Astrocyte (in vitro differentiated cells and primary cell): ENCODE measurements around the gene HERC2.
"Not testable (repeated sequence)": the region's sequence is repeated elsewhere in the genome, so short reads cannot be mapped to it uniquely, and the experiment has no call there.

ENCODE experiments used
- EZH2 ChIP-seq: IDR thresholded peaks from 2 replicates; pipeline ENCODE4 v1.6.1; 2012; ENCODE audit warnings: mild to moderate bottlenecking, low read length, inconsistent platforms; ENCODE audit not compliant: insufficient read depth
- TF ChIP-seq, protein P1 (sequence below): IDR thresholded peaks from 2 replicates; pipeline ENCODE4 v1.5.1; 2011; ENCODE audit warnings: low read depth, mild to moderate bottlenecking, inconsistent platforms, low read length, moderate library complexity; ENCODE audit not compliant: insufficient read depth

DNA sequence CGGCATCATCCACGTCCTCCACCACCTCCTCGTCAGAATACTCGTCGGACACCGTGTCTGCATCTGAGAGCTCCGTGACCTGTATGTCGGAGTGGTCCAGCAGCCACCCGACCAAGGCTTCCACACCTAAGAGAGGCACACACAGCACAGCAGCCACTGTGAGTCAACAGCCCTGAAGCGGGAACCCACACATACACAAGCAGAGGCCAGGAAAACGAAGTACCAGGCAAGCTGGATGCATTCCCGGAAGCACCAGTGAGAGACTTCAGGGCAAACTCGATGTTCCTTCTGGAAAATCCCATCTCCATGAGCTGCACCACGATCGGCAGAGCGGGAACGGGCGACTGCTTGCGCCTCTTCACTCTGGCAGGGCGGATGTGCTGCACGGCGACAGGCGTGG lies 119.9 kb downstream of the HERC2 start:
- not testable (repeated sequence) for TF ChIP-seq EZH2
- TF ChIP-seq, protein P1, sequence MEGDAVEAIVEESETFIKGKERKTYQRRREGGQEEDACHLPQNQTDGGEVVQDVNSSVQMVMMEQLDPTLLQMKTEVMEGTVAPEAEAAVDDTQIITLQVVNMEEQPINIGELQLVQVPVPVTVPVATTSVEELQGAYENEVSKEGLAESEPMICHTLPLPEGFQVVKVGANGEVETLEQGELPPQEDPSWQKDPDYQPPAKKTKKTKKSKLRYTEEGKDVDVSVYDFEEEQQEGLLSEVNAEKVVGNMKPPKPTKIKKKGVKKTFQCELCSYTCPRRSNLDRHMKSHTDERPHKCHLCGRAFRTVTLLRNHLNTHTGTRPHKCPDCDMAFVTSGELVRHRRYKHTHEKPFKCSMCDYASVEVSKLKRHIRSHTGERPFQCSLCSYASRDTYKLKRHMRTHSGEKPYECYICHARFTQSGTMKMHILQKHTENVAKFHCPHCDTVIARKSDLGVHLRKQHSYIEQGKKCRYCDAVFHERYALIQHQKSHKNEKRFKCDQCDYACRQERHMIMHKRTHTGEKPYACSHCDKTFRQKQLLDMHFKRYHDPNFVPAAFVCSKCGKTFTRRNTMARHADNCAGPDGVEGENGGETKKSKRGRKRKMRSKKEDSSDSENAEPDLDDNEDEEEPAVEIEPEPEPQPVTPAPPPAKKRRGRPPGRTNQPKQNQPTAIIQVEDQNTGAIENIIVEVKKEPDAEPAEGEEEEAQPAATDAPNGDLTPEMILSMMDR: not testable (repeated sequence)
